Dermis blood vessel endothelial cell (primary cell): ENCODE measurements around the gene LDHAL6A. TPM values are rescaled to one million over a fixed set of nuclear protein-coding genes. Genes with fewer than 3 reads are reported as not detected.

ENCODE experiments used
- DNase-seq: peaks from one replicate; pipeline ENCODE4 v3.0.0; 2010
- total RNA-seq: library from RNA; depleted of rRNA; stranded (reverse); fragments of >200 nt; gene quantifications from 2 replicates; pipeline ENCODE4 v1.2.3, GENCODE V29; 2014

The LDHAL6A gene
- total RNA-seq: not detected in 2 replicates

GRCh38 chr11:18455686-18456372, at the start of gene LDHAL6A:
LDHAL6A (plus strand) TSS chr11:18455856; CDS start chr11:18456681, 825 bp downstream.
- no peak for DNase-seq

- DNase-seq: peak; percentile 2
Measured at GRCh38 chr11:18407400-18407799, 48.3 kb upstream of the LDHAL6A start.

DNA sequence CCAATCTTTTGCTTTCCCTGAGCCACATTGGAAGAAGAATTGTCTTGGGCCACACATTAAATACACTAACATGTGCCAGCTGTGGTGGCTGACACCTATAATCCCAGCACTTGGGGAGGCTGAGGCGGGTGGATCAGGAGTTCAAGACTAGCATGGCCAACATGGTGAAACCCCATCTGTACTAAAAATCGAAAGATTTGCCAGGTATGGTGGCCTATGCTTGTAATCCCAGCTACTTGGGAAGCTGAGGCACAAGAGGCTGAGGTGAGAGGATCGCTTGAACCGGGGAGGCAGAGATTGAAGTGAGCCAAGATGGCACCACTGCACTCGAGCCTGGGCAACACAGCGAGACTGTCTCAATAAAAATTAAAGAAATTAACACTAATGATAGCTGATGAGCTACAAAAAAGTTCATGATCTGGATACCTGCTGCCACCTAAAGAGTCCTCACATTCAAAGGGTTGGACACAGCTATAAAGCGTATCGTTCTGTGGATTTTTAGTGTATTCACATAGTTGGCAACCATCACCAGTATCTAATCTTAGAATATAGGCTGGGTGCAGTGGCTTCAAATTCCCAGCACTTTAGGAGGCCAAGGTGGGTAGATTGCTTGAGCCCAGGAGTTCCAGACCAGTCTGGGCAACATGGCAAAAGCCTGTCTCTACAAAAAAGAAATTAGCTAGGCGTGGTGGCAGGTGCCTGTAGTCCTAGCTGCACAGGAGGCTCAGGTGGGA, 46.9 kb upstream of the LDHAL6A start:
- DNase-seq: no peak

GRCh38 chr11:18416459-18416858, 39.2 kb upstream of the LDHAL6A start:
- DNase-seq: no peak

GRCh38 chr11:18419040-18419439, 36.6 kb upstream of the LDHAL6A start:
- no peak for DNase-seq

DNA sequence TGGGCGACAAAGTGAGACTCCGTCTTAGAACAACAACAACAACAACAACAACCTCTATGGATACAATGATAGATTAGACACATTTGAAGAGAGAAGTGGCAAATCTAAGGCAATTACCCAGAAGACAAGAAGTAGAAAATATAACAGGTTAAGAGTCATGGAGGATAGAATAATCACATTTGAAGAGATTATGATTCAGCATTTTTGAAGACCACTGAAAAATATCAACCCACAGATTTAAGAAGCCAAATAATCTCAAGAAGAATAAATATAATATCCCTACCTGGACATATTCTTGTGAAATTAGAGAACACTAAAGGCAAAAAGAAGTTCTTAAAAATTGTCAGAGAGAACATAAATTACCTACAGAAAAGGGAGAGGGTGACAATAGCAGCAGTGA, 35.6 kb upstream of the LDHAL6A start:
- no peak for DNase-seq

- no peak for DNase-seq
Measured at GRCh38 chr11:18427240-18427639, 28.4 kb upstream of the LDHAL6A start.

DNA sequence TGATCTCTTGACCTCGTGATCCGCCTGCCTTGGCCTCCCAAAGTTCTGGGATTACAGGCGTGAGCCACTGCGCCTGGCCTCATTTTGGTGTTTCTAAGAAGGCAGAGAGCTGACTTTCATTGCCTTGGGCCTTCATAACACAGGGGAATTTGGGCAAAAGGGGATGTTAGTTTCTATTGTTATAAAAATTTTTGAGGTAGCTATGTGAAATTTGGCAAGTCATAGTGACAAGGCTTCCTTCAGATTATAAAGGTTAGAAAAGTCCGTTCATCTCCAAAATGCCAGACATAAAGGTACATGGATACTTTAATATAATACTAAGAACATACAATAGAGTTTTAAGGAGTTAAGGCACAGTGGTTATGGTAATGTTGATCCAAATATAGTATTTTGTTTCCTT, 26.3 kb upstream of the LDHAL6A start:
- no peak for DNase-seq

DNA sequence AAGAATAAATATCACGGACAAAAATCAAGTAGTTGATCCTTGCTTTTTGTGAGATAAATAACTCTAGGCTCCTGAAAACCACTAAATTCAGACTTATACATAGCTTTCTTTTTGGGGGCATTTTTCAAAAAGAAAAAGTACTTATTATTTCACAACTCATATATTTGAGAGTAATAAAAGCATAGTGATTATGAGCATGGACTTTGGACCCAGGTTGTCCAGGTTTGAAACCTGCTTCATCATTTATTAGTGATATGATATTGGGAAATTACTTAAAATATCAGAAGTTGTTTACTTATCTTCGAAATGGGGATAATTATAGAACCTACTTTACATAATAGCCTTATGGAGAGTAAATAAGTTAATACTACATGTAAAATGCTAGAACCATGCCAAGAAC, 17.0 kb upstream of the LDHAL6A start:
- no peak for DNase-seq

DNA sequence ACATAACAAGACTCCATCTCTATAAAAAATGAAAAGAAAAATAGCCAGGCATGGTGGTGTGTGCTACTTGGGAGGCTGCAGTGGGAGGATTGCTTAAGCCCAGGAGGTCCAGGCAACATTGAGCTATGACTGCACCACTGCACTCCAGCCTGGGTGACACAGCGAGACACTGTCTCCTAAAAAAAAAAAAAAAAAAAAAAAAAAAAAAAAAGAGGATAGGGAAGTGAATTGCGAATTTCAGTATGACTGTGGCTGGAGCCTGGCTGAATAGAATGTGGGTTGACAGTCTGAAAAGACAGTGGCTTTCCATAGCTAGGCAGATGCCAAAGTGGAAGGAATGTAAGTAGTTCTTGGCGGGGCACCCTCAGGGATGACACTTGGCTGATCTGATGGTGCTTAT, 6.4 kb upstream of the LDHAL6A start:
- DNase-seq: no peak

DNA sequence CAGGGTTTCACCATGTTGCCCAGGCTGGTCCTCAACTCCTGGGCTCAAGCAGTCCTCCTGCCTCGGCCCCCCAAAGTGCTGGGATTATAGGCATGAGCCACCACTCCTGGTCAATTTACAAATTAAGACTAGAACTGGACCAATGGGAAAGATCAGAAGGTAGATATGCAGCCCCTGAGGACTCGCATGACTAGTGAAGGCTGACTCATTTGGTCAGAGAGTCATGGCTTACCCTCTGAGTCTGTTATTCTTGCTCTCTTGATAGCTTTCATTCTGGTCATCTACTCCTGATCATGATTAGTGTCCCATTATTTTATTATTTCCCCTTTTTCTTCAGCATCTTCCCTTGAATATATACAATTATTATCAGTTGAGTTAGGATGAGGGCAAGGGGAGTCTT, 2.7 kb upstream of the LDHAL6A start:
- DNase-seq: no peak

DNA sequence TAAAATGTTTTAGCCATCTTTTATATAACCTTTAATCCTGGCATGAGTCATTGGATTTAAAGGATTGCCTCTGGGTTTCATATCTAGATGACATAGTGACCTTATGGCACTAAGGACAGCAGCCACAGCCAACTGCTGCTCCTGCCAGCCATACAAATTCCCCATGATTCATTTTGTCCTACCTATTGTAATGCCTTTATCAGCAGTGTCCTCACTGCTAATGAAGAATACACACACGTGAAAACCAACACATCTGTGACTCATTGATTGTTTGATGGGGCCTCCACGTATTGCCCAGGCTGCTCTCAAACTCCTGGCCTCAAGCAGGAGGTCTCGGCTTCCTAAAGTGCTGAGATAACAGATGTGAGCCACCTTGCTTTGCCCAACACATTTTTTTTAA, 1.8 kb downstream of the LDHAL6A start:
- DNase-seq: peak; percentile 82

- DNase-seq: no peak
Measured at GRCh38 chr11:18459634-18460033, 4.0 kb downstream of the LDHAL6A start.

GRCh38 chr11:18461909-18462308, 6.3 kb downstream of the LDHAL6A start:
- DNase-seq: no peak

DNA sequence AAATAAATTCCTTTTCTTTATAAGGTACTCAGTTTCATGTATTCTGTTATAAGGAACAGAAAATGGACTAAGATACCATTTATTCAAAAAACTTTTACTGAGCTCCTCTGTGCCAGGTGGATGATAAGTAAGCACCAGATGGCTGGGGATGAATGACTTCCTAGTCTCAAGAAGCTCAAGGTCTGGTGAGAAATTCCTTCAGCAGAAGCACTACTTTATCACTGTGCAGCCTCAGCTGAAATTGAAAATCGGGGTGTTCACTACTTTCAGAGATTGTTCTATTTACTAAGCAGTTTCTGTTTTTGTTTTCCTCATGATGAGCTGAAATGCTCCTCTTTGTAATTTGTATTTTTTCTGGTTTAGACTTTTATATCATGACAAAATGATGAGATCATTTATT, 7.8 kb downstream of the LDHAL6A start:
- DNase-seq: no peak

GRCh38 chr11:18466402-18466801, 10.7 kb downstream of the LDHAL6A start:
- no peak for DNase-seq

DNA sequence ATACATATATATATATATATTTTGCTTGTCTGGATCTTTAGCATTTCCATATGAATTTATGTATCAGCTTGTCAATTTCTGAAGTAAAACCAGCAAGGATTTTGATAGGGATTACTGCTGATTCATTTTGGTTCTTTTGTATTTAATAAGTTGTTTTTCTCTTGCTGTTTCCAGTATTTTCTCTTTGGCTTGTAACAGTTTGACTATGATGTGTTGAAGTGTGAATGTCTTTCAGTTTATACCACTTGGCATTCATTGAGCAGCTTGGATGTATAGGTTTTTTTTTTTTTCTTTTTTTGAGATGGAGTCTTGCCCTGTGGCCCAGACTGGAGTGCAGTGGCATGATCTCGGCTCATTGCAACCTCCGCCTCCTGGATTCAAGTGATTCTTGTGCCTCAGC, 12.4 kb downstream of the LDHAL6A start:
- DNase-seq: no peak

DNA sequence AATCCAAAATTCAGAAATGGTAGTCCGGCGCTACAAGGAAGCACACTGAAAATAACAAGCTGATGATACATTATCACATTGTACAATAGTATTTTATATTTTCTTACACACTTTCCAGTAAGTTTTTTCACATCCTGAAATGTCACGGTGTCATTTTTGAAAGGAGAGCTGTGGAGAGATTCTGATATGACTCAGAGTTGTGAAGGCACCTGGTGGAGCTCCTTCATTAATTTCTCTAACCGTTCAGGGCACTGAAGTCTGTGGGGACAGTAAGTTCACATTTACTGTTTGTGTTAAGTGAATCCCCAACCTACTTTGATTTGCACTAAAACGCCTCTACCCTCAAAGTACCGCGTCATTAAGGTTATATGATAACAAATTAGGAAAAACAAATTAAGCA, 13.3 kb downstream of the LDHAL6A start:
- DNase-seq: no peak

DNA sequence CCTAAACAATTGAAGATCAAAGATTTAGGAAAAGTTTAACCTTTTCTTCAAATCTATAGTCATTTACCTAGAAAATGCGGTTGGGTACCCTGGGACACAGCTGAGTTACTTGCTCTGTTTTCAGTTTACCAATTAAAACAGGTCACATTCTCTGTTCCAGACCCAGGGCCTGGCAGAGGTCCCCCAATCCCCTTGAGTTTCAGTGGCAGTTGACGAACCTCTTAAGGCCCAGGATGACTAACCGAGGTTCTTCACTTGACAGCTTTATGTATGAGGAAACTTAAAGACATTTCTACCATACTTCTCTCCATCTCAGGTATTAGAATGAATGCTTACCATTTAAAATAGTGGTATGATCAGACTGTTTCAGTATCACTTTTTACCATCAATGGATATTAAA, 16.3 kb downstream of the LDHAL6A start:
- DNase-seq: no peak

- DNase-seq: no peak
Measured at GRCh38 chr11:18472587-18472986, 16.9 kb downstream of the LDHAL6A start.

DNA sequence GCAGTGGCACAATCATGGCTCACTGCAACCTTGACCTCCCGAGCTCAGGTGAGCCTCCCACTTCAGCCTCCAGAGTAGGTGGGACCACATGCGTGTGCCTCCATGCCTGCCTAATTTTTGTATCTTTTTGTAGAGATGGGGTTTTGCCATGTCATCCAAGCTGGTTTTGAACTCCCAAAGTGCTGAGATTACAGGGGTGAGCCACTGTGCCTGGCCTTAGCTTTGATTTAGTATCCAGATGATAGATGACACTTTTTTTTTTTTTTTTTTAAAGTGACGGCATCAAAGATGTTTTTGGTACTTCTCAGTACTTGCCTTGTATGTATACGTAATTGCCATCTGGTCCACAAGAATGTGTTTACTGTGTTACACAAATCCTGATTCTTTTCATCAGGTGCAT, 23.4 kb downstream of the LDHAL6A start:
- DNase-seq: no peak

DNA sequence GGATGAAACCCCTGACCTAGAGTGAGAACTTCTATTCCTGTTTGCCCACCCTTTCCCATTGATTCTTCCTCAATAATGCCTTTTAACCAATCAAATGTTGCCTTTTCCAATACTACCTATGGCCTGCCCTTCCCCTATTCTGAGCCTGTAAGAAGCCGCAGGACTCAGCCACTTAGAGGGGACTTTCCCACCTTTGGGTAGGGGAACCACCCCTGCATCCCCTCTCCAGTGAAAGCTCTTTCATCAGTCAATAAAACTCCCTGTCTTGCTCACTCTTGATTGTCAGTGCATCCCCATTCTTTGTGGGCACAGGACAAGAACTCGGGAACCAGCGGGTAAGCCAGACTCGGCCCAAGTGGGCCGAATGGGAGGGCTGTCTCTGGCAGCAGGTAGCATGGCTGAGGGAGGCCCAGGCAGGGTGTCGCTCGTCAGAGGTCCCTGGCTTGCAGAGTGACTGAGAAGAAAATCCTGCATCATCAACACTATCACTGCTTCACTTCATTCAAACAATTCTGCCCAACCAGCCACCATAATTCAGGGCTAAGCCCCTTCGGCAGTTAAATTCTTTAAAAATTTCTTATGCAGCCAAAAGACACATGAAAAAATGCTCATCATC, 30.4 kb downstream of the LDHAL6A start:
- DNase-seq: no peak

DNA sequence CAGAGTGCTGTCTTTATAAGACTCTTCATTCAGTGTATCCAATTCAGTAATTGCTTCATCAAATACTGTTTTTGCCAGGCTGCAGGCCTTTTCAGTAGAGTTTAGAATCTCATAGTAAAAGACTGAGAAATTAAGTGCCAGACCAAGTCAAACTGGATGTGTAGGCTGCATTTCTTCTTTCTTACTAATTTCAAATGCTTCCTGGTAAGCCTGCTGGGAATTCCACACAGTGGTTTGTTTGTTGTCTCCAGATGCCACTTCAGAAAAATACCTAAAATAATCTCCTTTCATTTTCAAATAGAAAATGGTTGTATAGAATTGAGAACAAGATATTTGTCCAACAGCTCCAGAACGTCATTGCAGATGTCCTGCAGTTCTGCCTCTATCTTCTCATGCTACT, 34.7 kb downstream of the LDHAL6A start:
- DNase-seq: no peak
